Head of caudate nucleus (tissue), 42 donors: ENCODE measurements around the gene MFF.
"Not testable (repeated sequence)": the region's sequence is repeated elsewhere in the genome, so short reads cannot be mapped to it uniquely, and the experiment has no call there.

Source experiments
- DNase-seq, 42 donors: peaks; one replicate each; pipeline versions ENCODE4 v3.0.0 to v3.0.0-alpha.2; 2020 to 2021; ENCODE audit warnings: mixed read lengths in 7 of 42
- intact Hi-C: fragments of 100-400 bp; cut with DNase I; formaldehyde crosslinking; loops from one replicate; pipeline ENCODE4 v1.15.0; 2022

Gene MFF

DNA sequence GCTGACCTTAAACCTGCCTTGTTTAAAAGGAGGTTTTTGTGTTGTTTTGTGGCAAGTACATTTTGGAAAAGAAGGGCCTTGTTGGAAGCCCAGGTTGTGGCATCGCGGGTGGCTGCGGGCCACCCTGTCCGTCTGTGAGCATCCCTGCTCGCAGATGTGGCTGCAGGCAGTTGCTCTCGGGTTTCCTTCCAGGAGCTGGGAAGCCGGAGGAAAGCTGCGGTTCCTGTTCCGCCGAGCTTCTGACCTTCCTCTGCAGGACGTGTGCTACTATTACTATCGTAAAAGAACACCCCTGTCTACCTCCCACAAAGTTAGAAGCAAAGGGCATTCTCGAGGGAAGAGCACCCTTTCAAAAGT lies 766 bp downstream of the MFF start:
- intact Hi-C loops = loop anchor here (5.0 kb wide), 1 partner anchor 146 kb away; the partner anchor contains the start of gene AGFG1
- DNase-seq = peak in 41 of 42 donors; percentile 7 to 74 (median 43)

DNA sequence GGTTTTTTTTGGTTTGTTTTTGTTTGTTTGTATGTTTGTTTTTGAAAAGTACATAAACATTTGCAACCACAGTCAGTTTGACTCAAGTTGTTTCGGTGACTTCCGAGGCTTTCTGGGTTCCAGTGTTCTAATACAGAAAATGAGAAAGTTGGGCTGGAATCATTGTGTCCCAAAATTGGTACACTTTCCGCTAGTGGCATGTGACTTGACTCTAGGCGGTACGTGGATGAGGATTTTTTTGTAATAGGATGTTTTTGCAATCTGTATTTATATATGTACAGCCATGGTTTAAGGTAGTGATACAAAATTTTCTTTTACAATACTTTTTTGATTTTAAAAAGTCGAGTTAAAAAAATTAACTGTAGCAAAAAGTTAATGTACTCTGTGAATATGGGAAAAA lies 1.7 kb downstream of the MFF start:
- intact Hi-C loops = loop anchor here (5.0 kb wide), 1 partner anchor 146 kb away; the partner anchor contains the start of gene AGFG1

DNA sequence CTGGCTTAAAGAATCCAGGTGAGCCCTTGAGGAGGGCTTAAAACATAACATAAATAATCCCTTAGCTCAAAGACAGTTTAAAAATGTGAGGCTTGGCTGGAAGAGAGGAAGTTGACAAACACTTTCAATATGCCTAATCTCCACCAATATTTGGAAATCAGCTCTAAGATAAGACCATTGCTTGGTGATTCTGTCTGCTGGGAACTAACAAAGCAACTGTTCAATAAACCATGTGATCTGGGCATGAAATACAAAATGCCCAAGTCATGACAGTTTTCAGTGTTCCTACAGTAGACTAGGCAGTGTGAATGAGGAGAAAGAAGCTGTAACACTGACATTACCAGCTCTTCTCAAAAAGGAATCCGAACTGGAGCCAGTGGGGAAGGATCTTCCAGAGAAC lies 10.7 kb downstream of the MFF start:
- intact Hi-C loops = no loop called here
- peak in 3 of 42 donors; percentile 19 to 55 (median 28) for DNase-seq

More for the DNA sequence above, 1.7 kb downstream of the MFF start:
- DNase-seq = no peak

DNA sequence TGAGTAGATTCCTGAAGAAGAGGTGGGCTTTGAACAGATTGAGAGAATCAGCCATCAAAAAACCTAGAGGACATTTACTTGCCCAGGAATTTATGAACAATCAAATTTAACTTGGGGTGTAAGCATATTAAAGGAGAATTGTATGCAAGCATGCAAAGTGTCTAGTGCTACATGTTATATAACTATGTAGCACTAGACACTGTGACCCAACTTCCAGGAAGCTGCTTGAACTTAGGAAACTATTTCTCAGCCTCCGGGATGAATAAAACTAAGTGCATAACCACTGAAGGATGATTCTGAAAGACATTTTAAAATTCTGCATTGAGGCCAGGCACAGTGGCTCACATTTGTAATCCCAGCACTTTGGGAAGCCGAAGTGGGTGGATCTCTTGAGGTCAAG lies 12.4 kb downstream of the MFF start:
- DNase-seq = no peak
- intact Hi-C loops = no loop called here

DNA sequence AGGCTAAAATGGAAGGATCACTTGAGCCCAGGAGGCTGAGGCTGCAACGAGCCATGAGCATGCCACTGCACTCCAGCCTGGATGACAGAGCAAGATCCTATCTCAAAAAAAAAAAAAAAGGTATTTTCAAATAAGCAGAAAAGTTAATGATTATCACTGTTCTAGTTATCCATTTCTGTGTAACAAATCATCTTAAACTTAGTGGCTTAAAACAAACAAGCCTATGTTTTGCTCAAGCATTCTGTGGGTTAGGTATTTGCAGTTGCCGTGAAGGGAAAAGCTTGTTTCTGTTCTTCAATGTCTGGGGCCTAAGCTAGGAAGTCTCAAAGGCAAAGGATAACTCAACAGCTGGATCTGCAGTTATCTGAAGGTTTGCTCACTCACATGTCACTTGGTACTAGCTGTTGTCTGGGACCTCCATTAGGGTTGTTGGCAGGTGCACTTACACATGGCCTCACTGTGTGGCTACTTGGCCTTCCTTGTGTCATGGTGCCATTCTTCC lies 14.1 kb downstream of the MFF start:
- intact Hi-C loops = no loop called here
- DNase-seq = no peak

DNA sequence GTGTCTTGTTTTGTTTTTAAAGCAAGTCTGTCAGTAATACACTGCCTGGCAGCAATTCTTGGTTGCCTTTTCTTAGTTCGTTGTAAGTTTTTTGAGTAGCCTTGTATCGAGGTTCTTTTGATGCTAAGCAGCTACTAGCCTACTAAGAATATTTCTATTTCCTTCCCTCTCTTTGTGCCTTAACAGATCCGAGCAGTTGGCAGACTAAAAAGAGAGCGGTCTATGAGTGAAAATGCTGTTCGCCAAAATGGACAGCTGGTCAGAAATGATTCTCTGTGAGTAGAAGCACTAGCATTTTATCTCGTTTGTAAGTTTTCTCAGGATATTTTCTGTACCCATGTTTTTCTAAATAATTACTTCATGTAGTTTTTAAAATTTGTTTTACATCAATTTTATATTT lies 15.1 kb downstream of the MFF start:
- DNase-seq = peak in 3 of 42 donors; percentile 12 to 48 (median 37)
- intact Hi-C loops = no loop called here

DNA sequence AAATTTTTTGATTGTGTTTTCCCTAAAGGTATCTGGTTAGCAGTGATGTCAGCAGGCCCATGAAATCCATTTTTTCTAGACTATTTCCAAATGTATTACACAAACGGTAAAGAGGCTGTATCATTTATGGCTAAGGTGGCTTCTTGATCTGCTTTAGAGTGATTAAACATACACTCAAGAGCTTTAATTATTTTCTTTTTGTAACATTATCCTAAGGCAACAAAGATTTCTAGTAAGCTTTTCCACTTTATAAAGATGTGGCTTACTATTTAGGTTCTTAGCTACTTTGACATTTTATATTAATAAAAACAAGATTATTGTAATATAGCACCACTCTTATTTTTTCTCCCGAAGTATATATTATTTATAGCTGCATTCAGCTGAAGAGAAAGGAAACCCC lies 16.5 kb downstream of the MFF start:
- DNase-seq = no peak
- intact Hi-C loops = no loop called here

DNA sequence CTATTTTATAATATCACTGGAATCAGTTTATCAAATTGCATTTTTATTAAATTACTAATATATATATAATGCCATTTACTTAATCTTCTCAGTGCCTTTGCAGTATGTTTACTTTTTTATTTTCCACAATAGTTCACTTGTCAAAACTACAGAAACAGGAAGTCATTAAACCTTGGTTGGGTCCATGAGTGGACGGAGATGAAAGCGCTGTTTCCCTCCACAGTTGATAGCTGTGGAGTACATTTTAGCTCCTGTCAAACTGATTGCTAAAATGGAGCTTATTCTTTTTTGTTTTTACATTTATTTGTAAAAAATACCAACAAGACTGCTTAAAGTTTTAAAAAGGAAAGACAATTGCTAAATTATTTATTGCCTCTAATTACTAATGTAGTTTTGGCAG lies 19.2 kb downstream of the MFF start:
- intact Hi-C loops = no loop called here
- no peak for DNase-seq

DNA sequence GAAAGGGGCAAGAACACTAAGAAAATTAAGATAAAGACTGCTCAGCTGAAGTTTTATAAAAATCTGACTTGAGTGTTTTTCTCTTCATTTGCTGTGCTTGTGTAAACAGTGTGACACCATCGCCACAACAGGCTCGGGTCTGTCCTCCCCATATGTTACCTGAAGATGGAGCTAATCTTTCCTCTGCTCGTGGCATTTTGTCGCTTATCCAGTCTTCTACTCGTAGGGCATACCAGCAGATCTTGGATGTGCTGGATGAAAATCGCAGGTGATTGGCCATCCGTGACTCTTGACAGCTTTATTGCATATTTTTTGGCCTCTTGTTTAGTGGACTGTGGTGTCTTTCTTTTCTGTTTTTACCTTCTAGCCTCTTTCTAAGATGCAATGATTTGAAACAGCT lies 22.1 kb downstream of the MFF start:
- intact Hi-C loops = no loop called here

DNA sequence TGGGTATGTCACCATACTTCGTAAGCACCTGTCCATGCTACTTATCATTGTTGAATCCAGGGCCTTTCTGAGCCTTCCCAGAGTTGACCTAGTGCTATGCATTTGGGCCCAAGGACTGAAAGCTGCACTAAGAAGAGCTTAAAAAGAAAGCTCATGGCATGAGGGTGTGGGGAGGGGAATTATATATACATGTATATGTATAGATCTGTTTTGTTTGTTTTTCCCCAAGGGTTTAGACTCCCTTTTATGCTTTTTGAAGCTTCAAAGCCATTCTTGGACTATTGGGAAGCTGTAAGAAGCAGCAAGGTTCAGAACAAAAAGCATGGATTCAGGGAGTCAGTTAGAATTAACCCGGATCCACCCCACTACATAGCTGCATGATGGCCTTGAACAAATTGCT lies 23.3 kb downstream of the MFF start:
- no peak for DNase-seq

More for the DNA sequence above, 22.1 kb downstream of the MFF start:
- no peak for DNase-seq

DNA sequence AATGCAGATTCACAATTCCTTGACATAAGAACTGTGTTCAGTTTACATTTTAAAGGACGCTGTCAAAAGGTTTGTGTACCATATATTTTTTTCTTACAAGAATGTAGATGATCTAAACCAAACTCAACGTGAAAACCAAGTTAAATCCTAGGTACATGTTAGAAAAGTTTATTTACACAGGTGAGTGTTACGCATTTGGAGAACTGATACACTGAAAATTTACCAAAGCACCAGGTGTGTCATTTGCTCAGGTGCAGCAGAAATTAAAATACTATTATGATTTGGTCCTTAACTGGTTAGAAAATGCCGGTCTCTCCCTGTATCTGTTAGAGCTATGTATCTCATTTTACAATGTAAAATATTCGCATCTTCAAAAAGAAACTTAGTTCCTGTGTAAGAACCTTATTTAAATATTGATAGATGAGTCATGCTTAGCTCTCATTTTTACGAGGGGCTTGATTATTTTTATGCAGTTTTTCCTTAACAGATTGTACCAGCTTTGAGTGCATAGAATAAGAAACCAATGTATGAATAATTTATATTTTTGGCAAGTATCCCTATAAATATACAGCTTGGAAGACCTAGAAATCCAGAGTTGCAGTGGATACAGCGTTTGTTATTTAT lies 25.1 kb downstream of the MFF start:
- intact Hi-C loops = no loop called here
- DNase-seq = no peak

More for the DNA sequence above, 23.3 kb downstream of the MFF start:
- intact Hi-C loops = no loop called here

DNA sequence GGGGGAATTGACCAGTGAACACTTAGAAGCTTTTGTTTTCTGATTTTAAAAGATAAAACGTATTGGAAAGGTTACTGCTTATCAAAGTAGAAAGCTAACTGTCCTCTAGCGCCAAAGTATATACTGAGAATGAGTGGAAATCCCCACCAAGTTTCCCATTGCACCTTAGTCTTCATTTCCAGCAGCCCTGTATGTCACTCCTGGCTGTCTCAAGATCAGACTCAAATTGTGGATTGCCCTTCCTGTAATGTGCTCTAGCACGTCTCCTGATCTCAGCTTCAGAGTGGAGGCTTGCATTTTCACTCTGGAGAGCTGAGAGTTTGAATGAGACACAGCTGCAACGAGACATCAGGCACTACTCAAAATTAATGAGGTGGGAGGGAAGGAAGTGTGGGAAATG lies 26.6 kb downstream of the MFF start:
- DNase-seq = peak in 3 of 42 donors; percentile 37 to 44 (median 41)
- intact Hi-C loops = no loop called here

DNA sequence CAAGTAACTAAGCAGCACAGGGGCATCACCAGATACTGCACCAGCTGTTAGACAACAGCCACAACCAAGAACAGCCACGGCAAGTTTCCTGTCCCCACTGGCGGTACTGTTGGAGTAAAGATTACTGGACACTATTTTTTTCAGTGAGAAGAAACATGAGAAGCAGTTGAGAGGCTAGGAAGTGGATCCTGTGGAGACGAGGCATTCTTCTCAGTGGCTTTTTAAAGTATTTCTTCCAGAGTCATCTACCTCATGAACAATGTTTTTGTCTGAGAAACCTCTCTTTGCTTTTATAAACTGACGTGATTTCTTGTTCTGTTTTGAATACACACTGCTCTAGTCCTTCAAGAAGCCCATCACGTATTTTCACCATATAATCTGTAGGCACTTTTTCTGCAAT lies 35.3 kb downstream of the MFF start:
- intact Hi-C loops = no loop called here
- no peak for DNase-seq

DNA sequence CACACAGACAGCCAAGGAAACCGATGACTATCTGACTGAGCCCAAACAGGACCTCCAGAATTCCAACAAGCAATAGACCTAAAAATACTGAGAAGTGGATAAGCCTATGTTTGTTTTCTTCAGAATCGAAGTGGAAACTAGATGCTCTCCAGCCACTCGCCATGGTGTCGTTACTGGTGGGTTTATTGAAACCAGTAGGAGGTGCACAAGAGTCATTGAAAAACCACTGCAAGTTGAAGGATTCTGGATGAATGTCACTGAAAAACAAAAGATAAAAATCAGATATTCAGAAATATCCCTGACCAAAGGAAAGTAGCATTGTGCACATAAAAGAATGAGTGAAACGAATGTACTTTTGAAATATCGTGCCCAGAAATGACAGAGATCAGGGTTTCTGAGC lies 38.7 kb downstream of the MFF start:
- intact Hi-C loops = no loop called here
- DNase-seq = peak in 1 of 42 donors; percentile 44

DNA sequence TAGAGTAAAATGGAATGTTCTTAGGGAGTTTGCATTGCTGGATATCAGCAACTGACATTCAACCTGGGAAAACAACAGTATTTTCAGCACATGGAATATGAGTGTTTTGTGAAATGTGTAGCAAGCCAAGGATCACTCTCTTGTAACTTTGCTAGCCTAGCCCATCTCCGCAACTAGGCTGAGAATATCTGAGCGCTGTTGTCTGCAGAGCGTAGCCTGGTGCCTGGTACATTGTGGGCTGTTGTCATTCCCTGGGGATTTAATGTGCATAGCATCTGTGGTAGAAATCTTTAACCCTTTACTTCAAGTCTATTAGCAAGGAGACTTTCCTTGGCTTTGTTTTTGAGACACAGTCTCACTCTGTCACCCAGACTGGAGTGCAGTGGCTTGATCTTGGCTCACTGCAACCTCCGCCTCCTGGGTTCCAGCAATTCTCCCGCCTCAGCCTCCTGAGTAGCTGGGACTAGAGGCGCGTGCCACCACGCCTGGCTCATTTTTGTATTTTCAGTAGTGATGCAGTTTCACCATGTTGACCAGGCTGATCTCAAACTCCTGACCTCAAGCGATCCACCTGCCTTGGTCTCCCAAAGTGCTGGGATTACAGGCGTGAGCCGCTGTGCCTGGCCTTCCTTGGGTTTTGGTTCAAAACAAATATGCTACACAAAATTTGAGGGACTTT lies 39.7 kb downstream of the MFF start:
- peak in 4 of 42 donors; percentile 22 to 44 (median 38) for DNase-seq
- intact Hi-C loops = not testable (repeated sequence)

DNA sequence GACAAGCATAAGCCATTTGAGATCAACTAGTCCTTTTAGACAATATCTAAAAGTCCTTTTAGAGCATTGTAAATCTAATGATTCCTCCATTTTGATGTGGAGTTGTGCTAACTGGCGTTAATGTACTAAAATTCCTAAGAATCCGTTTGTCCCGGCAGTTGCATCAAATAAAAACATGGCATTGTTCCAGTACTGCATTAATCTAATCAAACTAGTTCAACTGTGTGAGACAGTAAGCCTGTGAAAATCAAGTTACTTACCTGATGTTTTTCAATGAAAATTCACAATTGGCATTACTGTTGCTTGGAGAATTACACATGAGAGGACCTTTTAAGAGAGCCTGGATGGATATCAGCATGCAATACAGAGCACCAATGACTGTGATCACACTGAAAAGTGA lies 40.8 kb downstream of the MFF start:
- no peak for DNase-seq
- intact Hi-C loops = no loop called here

DNA sequence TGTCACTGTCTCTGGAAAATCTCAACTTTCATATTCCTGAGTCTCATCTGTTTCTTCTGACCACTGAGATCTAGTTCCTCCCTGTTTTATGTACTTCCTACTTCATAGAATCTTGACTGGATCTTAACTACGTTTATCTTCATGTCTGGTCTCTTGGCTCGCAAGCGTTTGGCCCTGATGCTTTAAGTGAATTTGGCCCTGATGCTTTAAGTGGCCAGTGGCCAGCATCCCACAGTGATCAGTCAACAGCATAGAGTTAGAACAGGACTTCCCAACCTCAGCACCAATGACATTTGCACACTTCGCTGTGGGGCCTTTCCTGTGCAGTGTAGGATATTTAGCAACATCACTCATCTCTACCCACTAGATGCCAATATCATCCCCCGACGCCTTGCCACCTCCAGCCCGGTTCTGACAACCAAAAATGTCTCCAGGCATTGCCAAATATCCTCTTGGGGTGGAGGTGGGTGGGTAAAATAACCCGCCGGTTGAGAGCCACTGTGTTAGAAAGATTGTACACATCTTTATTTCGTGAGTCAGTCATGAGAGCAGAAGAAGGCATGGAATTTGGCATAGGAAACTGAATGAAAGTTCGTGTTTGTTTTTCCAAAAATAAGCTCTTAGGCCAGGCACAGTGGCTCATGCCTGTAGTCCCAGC lies 41.8 kb downstream of the MFF start:
- peak in 9 of 42 donors; percentile 22 to 75 (median 47) for DNase-seq
- intact Hi-C loops = no loop called here

DNA sequence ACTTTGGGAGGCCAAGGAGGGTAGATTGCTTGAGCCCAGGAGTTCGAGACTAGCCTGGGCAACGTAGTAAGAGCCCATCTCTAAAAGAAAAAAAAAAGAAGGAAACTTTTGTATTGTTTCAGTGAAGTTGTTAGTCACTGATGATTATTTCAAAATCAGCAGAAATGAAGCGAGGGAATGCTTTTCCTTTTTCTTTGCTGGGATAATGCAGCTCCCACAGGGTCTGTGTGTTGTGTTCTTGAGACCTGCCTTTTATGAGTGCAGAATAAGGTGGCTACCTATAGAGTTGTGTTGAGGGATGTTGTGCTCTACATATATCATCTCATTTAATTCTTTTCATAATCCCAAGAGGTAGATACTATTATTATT lies 42.4 kb downstream of the MFF start:
- intact Hi-C loops = no loop called here
- no peak for DNase-seq

DNA sequence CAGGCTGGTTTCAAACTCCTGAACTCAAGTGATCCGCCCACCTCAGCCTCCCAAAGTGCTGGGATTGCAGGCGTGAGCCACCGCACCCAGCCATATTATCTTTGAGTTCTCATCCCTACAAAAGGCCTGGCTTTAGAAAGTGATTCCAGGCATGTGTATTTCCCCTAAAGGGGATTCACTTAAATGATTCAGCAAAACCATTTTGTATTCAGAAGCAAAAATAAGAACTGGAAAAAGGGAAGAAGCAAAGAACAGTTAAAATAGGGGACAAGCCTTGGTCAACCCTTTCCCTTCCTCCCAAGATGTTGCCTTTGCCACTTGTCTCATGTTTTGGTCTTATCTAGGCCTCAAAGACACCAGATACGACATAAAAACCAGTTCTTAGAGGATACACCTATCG lies 43.5 kb downstream of the MFF start:
- DNase-seq = no peak
- intact Hi-C loops = no loop called here

DNA sequence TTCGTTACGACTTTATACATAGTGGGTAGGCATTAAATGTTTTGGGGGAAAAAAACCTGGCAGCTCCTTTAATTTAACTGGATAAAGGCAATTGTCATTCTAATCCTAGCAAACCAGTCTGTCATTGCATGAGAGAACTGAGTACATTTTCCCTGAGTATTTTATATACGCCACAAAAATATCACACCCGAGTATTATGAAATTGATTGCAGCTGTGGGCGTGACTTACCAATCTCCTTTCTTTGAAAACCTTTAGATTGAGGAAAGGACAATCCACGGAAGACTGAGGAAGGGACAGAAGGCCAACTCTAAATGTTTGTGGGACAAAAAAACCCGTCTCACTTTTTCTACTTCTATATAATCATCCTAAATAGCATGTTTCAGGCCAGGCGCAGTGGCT lies 45.0 kb downstream of the MFF start:
- intact Hi-C loops = no loop called here
- DNase-seq = no peak
